ENCODE measurements around the gene LZTS2. TPM values are rescaled to one million over a fixed set of nuclear protein-coding genes. Genes with fewer than 3 reads are reported as not detected.

Gene LZTS2
- polyA plus RNA-seq, 2 of the 4 experiments (the other 2 are of a cell fraction): 13.8 to 35.5 TPM

- TF ChIP-seq, protein P1, sequence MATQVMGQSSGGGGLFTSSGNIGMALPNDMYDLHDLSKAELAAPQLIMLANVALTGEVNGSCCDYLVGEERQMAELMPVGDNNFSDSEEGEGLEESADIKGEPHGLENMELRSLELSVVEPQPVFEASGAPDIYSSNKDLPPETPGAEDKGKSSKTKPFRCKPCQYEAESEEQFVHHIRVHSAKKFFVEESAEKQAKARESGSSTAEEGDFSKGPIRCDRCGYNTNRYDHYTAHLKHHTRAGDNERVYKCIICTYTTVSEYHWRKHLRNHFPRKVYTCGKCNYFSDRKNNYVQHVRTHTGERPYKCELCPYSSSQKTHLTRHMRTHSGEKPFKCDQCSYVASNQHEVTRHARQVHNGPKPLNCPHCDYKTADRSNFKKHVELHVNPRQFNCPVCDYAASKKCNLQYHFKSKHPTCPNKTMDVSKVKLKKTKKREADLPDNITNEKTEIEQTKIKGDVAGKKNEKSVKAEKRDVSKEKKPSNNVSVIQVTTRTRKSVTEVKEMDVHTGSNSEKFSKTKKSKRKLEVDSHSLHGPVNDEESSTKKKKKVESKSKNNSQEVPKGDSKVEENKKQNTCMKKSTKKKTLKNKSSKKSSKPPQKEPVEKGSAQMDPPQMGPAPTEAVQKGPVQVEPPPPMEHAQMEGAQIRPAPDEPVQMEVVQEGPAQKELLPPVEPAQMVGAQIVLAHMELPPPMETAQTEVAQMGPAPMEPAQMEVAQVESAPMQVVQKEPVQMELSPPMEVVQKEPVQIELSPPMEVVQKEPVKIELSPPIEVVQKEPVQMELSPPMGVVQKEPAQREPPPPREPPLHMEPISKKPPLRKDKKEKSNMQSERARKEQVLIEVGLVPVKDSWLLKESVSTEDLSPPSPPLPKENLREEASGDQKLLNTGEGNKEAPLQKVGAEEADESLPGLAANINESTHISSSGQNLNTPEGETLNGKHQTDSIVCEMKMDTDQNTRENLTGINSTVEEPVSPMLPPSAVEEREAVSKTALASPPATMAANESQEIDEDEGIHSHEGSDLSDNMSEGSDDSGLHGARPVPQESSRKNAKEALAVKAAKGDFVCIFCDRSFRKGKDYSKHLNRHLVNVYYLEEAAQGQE (IDR thresholded peaks at IDR 0.05): 0 out of 2 replicates have a peak, but pooled peaks have one; percentile 16
- TF ChIP-seq RFX5 (IDR thresholded peaks at IDR 0.05) (no peak), EHMT2 (IDR thresholded peaks at IDR 0.05; ENCODE audit: low read depth) (no peak), RCOR1 (IDR thresholded peaks at IDR 0.05; ENCODE audit: low read depth, low read length) (no peak), MAX (IDR thresholded peaks at IDR 0.05) (peak; percentile 80), HEYL (CRISPR knock-in tag; IDR thresholded peaks at IDR 0.05) (no peak), CTCF (IDR thresholded peaks at IDR 0.05) (peak; percentile 83), CBX8 (IDR thresholded peaks at IDR 0.05) (no peak), HOXA7 (CRISPR knock-in tag; IDR thresholded peaks at IDR 0.05) (no peak), ZNF302 (CRISPR knock-in tag; IDR thresholded peaks at IDR 0.05) (no peak), SMC3 (IDR thresholded peaks at IDR 0.05) (peak; percentile 78), JUN (IDR thresholded peaks at IDR 0.05) (peak; percentile 72 to 89; a peak in 4 of 5 replicates), MAZ (IDR thresholded peaks at IDR 0.05; ENCODE audit: borderline replicate concordance, low read depth, low read length) (no peak), ZSCAN20 (CRISPR knock-in tag; IDR thresholded peaks at IDR 0.05) (no peak), FOXS1 (CRISPR knock-in tag; IDR thresholded peaks at IDR 0.05) (no peak), HES2 (IDR thresholded peaks at IDR 0.05) (no peak), TP53 (CRISPR knock-in tag; IDR thresholded peaks at IDR 0.05) (no peak), HDAC2 (IDR thresholded peaks at IDR 0.05) (no peak), KDM1A (IDR thresholded peaks at IDR 0.05; ENCODE audit: low read depth) (no peak), POLR2A (IDR thresholded peaks at IDR 0.05; ENCODE audit: low read length) (peak; percentile 61), NPAS2 (CRISPR knock-in tag; IDR thresholded peaks at IDR 0.05; ENCODE audit: borderline replicate concordance) (no peak), HOXB5 (CRISPR knock-in tag; IDR thresholded peaks at IDR 0.05) (no peak), CHD2 (IDR thresholded peaks at IDR 0.05; ENCODE audit: low read length, partially characterized antibody) (no peak), KDM5A (IDR thresholded peaks at IDR 0.05) (no peak), ZC3H11A (IDR thresholded peaks at IDR 0.05) (no peak), NFE2L2 (conservative IDR thresholded peaks at IDR 0.05; ENCODE audit: low read length) (no peak), MYC (IDR thresholded peaks at IDR 0.05; ENCODE audit: borderline replicate concordance, low read length) (no peak), CBX2 (IDR thresholded peaks at IDR 0.05; ENCODE audit: borderline replicate concordance, low read depth) (no peak)
- TF ChIP-seq, protein P2, sequence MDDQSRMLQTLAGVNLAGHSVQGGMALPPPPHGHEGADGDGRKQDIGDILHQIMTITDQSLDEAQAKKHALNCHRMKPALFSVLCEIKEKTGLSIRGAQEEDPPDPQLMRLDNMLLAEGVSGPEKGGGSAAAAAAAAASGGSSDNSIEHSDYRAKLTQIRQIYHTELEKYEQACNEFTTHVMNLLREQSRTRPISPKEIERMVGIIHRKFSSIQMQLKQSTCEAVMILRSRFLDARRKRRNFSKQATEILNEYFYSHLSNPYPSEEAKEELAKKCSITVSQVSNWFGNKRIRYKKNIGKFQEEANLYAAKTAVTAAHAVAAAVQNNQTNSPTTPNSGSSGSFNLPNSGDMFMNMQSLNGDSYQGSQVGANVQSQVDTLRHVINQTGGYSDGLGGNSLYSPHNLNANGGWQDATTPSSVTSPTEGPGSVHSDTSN (IDR thresholded peaks at IDR 0.05): no peak; the same call in 1 of the 2 replicates
- TF ChIP-seq, protein P3, sequence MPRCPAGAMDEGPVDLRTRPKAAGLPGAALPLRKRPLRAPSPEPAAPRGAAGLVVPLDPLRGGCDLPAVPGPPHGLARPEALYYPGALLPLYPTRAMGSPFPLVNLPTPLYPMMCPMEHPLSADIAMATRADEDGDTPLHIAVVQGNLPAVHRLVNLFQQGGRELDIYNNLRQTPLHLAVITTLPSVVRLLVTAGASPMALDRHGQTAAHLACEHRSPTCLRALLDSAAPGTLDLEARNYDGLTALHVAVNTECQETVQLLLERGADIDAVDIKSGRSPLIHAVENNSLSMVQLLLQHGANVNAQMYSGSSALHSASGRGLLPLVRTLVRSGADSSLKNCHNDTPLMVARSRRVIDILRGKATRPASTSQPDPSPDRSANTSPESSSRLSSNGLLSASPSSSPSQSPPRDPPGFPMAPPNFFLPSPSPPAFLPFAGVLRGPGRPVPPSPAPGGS (IDR thresholded peaks at IDR 0.05): peak; percentile 35; the same call in 1 of the 3 replicates
- TF ChIP-seq, protein P4, sequence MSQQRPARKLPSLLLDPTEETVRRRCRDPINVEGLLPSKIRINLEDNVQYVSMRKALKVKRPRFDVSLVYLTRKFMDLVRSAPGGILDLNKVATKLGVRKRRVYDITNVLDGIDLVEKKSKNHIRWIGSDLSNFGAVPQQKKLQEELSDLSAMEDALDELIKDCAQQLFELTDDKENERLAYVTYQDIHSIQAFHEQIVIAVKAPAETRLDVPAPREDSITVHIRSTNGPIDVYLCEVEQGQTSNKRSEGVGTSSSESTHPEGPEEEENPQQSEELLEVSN (IDR thresholded peaks at IDR 0.05; ENCODE audit: borderline replicate concordance, low read depth): peak; percentile 80; the same call in 1 of the 2 replicates
Measured at GRCh38 chr10:100998991-100999741, 442 bp upstream of the LZTS2 start (continued).

Measured in A549 (cell line).